Activated CD4-positive, alpha-beta T cell treated with anti-CD3 and anti-CD28 coated beads, Interleukin-2, amount 10 ng/mL, durations not matched to agents 24 days and 14 days (primary cell): Measurements from ENCODE around the gene TPGS1. TPM values are rescaled to one million over a fixed set of nuclear protein-coding genes. Genes with fewer than 3 reads are reported as not detected.

Source experiments
- DNase-seq: peaks from one replicate; pipeline ENCODE4 v3.0.0; 2022
- H3K27ac Mint-ChIP-seq: one replicate; pipeline ENCODE4 v1.8.0; 2022; ENCODE audit warnings: mild to moderate bottlenecking, mixed read lengths
- H3K27me3 Mint-ChIP-seq: one replicate; pipeline ENCODE4 v1.8.0; 2022; ENCODE audit warnings: mixed read lengths
- H3K36me3 Mint-ChIP-seq: one replicate; pipeline ENCODE4 v1.8.0; 2022; ENCODE audit warnings: low read depth, mild to moderate bottlenecking, mixed read lengths
- H3K4me1 Mint-ChIP-seq: one replicate; pipeline ENCODE4 v1.8.0; 2021; ENCODE audit warnings: mixed read lengths
- H3K4me3 Mint-ChIP-seq: one replicate; pipeline ENCODE4 v1.8.0; 2022; ENCODE audit warnings: mild to moderate bottlenecking, moderate library complexity, mixed read lengths
- H3K9me3 Mint-ChIP-seq: one replicate; pipeline ENCODE4 v1.8.0; 2021; ENCODE audit warnings: mixed read lengths
- intact Hi-C: fragments of 100-400 bp; cut with micrococcal nuclease; formaldehyde crosslinking; loops from one replicate; pipeline ENCODE4 v1.15.1; 2023
- total RNA-seq: library from RNA; stranded (reverse); gene quantifications from 2 replicates; pipeline ENCODE4 v1.2.3, GENCODE V29; 2022

TPGS1 gene
- total RNA-seq, 1 donor from 2014 or later: 13.5 TPM

DNA sequence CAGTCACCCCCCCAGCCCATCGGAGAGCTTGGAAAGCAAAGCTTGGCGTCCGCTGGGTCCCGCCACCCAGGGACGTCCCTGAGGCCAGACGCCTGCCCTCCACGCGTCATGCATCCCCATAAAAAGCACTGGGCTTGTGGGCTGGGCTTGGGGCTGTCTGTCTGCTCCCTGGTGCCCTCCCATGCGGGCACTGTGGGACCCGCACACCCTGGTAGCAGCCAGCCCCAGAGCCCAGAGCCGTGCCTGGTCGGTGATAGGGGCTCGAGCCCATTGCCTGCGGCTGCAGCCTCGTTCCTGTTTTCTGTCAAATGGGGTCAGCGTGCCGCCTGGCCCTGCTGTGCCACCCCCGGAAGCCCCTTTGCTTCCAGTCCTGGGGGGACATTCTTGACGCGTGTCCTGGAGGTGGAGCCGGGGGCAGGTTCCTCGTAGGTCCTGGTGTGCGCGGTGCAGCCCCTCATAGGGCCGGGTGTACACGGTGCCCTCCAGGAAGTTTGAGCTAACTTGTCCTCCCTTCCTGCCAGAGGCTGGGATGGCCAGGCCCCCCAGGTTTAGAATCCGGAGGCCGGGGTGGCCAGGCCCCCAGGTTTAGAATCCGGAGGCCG lies 32.2 kb downstream of the TPGS1 start:
- Mint-ChIP-seq H3K27ac (no peak overlapping the region), H3K4me3 (no peak overlapping the region), H3K9me3 (no peaks in the 10 kb centered on the region), H3K27me3 (no peaks in the 10 kb centered on the region), H3K4me1 (peaks cover 12% of the 10 kb centered on the region), H3K36me3 (peaks cover 16% of the 10 kb centered on the region)
- DNase-seq: no peak
- intact Hi-C loops: no loop called here

DNA sequence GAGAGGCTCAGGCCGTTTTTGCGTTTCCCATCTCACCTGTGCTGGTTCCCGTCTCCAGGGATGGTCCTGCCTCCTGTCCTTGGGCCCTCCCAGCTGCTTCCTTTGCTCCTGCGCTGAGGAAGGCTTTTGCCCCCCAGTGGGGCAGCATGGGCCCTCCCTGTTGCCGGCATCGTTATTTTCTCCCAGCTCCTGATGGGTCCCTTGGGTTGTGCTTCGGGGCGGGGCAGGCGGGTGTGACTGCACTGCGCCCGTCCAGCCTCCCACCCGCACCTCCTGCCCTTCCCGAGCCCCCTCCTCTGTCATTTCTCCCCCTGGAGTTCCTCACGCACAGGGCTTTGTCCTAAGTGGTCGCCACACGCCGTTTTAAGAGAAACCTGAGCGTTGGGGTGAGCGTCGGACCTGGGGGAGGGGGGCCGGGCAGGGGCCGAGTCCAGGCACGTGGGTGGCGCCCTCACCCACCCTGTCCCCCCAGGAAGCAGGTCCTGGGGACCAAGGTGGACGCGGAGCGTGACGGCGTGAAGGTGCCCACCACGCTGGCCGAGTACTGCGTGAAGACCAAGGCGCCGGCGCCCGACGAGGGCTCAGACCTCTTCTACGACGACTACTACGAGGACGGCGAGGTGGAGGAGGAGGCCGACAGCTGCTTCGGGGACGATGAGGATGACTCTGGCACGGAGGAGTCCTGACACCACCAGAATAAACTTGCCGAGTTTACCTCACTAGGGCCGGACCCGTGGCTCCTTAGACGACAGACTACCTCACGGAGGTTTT lies 33.8 kb downstream of the TPGS1 start:
- Mint-ChIP-seq H3K36me3 (peaks cover 16% of the 10 kb centered on the region), H3K27ac (no peak overlapping the region), H3K4me3 (no peak overlapping the region), H3K9me3 (no peaks in the 10 kb centered on the region), H3K4me1 (peaks cover 18% of the 10 kb centered on the region), H3K27me3 (no peaks in the 10 kb centered on the region)
- DNase-seq: no peak
- intact Hi-C loops: no loop called here

GRCh38 chr19:541699-542098 lies 34.4 kb downstream of the TPGS1 start:
- intact Hi-C loops: no loop called here
- H3K27me3 Mint-ChIP-seq: no peaks in the 10 kb centered on the region
- no peak overlapping the region for H3K4me3 Mint-ChIP-seq
- no peaks in the 10 kb centered on the region for H3K9me3 Mint-ChIP-seq
- no peak for DNase-seq
- peaks cover 18% of the 10 kb centered on the region for H3K4me1 Mint-ChIP-seq
- peaks cover 16% of the 10 kb centered on the region for H3K36me3 Mint-ChIP-seq
- no peak overlapping the region for H3K27ac Mint-ChIP-seq

- no peaks in the 10 kb centered on the region for H3K27me3 Mint-ChIP-seq
- H3K36me3 Mint-ChIP-seq: peaks cover 14% of the 10 kb centered on the region
- no peak overlapping the region for H3K27ac Mint-ChIP-seq
- DNase-seq: no peak
- no peaks in the 10 kb centered on the region for H3K9me3 Mint-ChIP-seq
- intact Hi-C loops: no loop called here
- peaks cover 18% of the 10 kb centered on the region for H3K4me1 Mint-ChIP-seq
- no peak overlapping the region for H3K4me3 Mint-ChIP-seq
These were observed 35.0 kb downstream of the TPGS1 start for GRCh38 chr19:542173-542866.

DNA sequence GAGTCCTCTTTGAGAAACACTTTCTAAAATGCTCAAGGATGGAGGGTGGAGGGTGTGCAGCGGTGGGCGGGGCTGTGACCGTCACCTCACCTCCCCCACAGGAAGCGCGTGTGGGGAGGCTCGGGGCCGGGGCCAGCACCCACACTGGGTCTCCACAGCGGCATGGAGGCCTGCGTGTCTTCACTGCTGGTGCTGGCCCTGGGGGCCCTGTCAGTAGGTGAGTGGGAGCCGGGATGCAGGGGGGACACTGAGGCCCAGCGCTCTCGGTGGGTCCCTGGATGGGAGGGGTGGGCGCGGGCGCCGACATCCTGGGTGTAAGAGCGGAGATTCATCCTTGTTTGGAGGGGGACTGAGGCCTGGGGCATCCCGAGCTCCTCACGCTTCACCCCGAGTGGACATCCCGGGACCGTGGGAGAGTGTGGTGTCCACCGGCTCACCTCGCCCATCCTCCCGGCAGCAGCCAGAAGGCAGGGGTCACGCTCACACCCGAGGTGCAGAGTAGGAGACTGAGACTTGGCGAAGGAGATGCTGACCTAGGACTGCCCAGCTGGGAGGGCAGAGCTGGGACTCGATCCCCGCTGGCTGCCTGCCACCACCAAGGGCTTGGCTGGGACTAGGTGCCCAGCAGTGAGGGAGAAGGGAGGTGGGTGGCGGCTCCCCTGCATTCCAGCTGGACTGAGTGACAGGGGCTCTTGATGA lies 36.8 kb downstream of the TPGS1 start, which contains the start of gene GZMM:
GZMM (plus strand) TSS at position 144 of the 699 bp plus-strand sequence; CDS start at position 163, 19 bp downstream.
- H3K27ac Mint-ChIP-seq: peak within 1 kb of the TSS; percentile 88
- no peaks in the 10 kb centered on the region for H3K27me3 Mint-ChIP-seq
- peak within 1 kb of the TSS; percentile 87 for H3K4me3 Mint-ChIP-seq
- peak; percentile 94 for DNase-seq
- H3K9me3 Mint-ChIP-seq: no peaks in the 10 kb centered on the region
- intact Hi-C loops: no loop called here
- peaks cover 12% of the 10 kb centered on the region for H3K36me3 Mint-ChIP-seq
- peaks cover 18% of the 10 kb centered on the region for H3K4me1 Mint-ChIP-seq

GRCh38 chr19:547117-547516 lies 39.8 kb downstream of the TPGS1 start:
- Mint-ChIP-seq H3K27me3 (no peaks in the 10 kb centered on the region), H3K36me3 (peaks cover 11% of the 10 kb centered on the region), H3K9me3 (no peaks in the 10 kb centered on the region), H3K27ac (no peak overlapping the region), H3K4me1 (peaks cover 18% of the 10 kb centered on the region), H3K4me3 (no peak overlapping the region)
- intact Hi-C loops: no loop called here
- no peak for DNase-seq

- no peak overlapping the region for H3K27ac Mint-ChIP-seq
- H3K4me3 Mint-ChIP-seq: no peak overlapping the region
- H3K36me3 Mint-ChIP-seq: peaks cover 11% of the 10 kb centered on the region
- H3K27me3 Mint-ChIP-seq: no peaks in the 10 kb centered on the region
- no peak for DNase-seq
- peaks cover 18% of the 10 kb centered on the region for H3K4me1 Mint-ChIP-seq
- H3K9me3 Mint-ChIP-seq: no peaks in the 10 kb centered on the region
- intact Hi-C loops: no loop called here
These were observed 40.8 kb downstream of the TPGS1 start for GRCh38 chr19:547836-548720.

DNA sequence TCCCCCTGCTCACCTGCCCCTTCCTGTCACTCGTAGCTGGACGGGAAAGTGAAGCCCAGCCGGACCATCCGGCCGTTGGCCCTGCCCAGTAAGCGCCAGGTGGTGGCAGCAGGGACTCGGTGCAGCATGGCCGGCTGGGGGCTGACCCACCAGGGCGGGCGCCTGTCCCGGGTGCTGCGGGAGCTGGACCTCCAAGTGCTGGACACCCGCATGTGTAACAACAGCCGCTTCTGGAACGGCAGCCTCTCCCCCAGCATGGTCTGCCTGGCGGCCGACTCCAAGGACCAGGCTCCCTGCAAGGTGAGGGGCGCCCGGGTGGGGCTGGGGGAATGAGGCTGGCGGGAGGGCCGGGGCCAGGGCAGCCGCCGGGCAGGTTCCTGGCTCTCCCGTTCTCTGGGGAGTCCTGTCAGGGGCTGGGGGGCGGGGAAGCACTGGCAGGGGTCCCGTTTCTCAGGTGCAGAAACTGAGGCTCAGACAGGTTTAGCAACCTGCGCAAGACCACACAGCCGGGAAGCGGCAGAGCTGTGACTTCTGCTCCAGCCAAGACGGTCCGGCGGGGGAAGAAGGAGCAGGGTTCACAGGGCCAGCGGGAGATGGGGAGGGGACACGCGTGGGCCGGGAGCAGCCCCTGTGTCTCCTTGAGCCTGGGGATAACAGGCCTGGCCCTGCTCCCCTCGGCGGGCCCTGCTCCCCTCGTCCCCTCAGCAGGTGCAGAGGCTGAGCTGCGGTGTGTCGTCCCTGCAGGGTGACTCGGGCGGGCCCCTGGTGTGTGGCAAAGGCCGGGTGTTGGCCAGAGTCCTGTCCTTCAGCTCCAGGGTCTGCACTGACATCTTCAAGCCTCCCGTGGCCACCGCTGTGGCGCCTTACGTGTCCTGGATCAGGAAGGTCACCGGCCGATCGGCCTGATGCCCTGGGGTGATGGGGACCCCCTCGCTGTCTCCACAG lies 41.9 kb downstream of the TPGS1 start:
- no peak overlapping the region for H3K27ac Mint-ChIP-seq
- intact Hi-C loops: no loop called here
- no peaks in the 10 kb centered on the region for H3K9me3 Mint-ChIP-seq
- DNase-seq: no peak
- H3K27me3 Mint-ChIP-seq: no peaks in the 10 kb centered on the region
- H3K4me1 Mint-ChIP-seq: peaks cover 10% of the 10 kb centered on the region
- H3K36me3 Mint-ChIP-seq: peaks cover 7% of the 10 kb centered on the region
- no peak overlapping the region for H3K4me3 Mint-ChIP-seq

DNA sequence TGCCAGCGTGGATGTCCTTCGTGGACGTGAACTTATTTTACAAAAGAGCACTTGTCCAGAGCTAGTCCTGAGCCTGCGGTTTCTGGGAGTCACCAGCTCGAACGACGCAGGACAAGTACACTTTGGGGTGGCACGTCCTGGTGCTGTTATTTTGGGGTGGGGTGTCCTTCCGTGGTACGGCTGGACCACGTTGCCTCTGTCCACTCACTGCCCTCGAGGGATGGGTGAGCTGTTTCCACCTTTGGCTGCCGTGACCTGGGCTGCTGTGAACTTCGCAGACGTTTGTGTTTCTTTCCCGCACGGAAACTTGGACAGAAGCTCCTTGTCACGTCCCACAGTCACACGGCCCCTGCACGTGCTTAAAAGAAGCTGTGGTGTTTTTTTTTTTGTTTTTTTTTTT lies 47.5 kb downstream of the TPGS1 start:
- Mint-ChIP-seq H3K36me3 (no peaks in the 10 kb centered on the region), H3K4me1 (peaks cover 2% of the 10 kb centered on the region), H3K27me3 (no peaks in the 10 kb centered on the region), H3K9me3 (no peaks in the 10 kb centered on the region), H3K27ac (no peak overlapping the region), H3K4me3 (no peak overlapping the region)
- intact Hi-C loops: no loop called here
- DNase-seq: no peak

DNA sequence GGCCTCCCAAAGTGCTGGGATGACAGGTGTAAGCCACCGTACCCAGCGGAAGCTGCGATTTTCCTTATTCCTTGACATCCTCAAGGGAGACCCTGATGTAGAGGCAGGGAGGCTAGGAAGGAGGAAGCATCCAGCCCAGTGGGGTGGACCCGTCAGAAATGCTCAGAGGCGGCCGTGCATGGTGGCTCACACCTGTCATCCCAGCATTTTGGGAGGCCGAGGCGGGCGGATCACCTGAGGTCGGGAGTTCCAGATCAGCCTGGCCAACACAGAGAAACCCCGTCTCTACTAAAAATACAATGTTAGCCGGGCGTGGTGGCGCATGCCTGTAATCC lies 48.1 kb downstream of the TPGS1 start:
- Mint-ChIP-seq H3K4me1 (peaks cover 2% of the 10 kb centered on the region), H3K36me3 (no peaks in the 10 kb centered on the region), H3K4me3 (no peak overlapping the region), H3K27ac (no peak overlapping the region), H3K9me3 (no peaks in the 10 kb centered on the region), H3K27me3 (no peaks in the 10 kb centered on the region)
- intact Hi-C loops: no loop called here
- DNase-seq: no peak

- Mint-ChIP-seq H3K27me3 (no peaks in the 10 kb centered on the region), H3K27ac (no peak overlapping the region), H3K4me1 (peaks cover 2% of the 10 kb centered on the region), H3K4me3 (no peak overlapping the region), H3K9me3 (no peaks in the 10 kb centered on the region), H3K36me3 (no peaks in the 10 kb centered on the region)
- intact Hi-C loops: no loop called here
- no peak for DNase-seq
These were observed 49.5 kb downstream of the TPGS1 start for GRCh38 chr19:556611-557382.
